Endothelial cell of umbilical vein (primary cell): ENCODE measurements around the gene SDR9C7. TPM values are rescaled to one million over a fixed set of nuclear protein-coding genes. Genes with fewer than 3 reads are reported as not detected.

Experiments
- BruUV-seq: library from RNA; stranded (reverse); fragments of 400-500 nt; replicated peaks from 2 replicates; lab custom pipeline; 2021; lab: Mats Ljungman, UMichigan
- CTCF ChIA-PET: fragments of 300-600, 350-600 bp; sonication (Branson Sonifier 250); formaldehyde crosslinking; loops from one replicate; lab custom pipeline; 2021; ENCODE audit warnings: antibody characterized with exemption, inconsistent platforms; lab: Charles Lee
- POLR2A ChIA-PET: fragments of 300-600, 350-600 bp; sonication (Branson Sonifier 250); formaldehyde crosslinking; loops from one replicate; lab custom pipeline; 2021; ENCODE audit warnings: antibody characterized with exemption, inconsistent platforms; lab: Charles Lee
- DNase-seq: peaks from one replicate; pipeline ENCODE4 v3.0.0-alpha.2; 2011; ENCODE audit warnings: low read depth, low spot score
- FAIRE-seq: peaks from 2 replicates; lab custom pipeline; 2011; peaks lifted over from hg19 to GRCh38; lab: Jason Lieb, UNC
- H2AFZ ChIP-seq: 2 replicates; pipeline ENCODE4 v1.6.0; 2012; ENCODE audit warnings: low read depth, low read length, control low read depth, inconsistent platforms
- H3K27ac ChIP-seq: 2 replicates; pipeline ENCODE4 v1.5.1; 2011; ENCODE audit warnings: low read depth, mild to moderate bottlenecking, control low read depth, low read length, moderate library complexity; ENCODE audit not compliant: insufficient read depth
- H3K27me3 ChIP-seq, 2 experiments: 2 replicates each; pipeline versions ENCODE4 v1.6.0 to v1.6.1; 2011; ENCODE audit warnings: low read length in 2 of 2, mixed read lengths in 1 of 2; ENCODE audit not compliant: control insufficient read depth in 2 of 2, insufficient read depth in 2 of 2
- H3K36me3 ChIP-seq, 2 experiments: 2 replicates in 1 of 2; 3 replicates in 1 of 2; pipeline ENCODE4 v1.5.1; 2011; ENCODE audit warnings: low read length in 2 of 2, mild to moderate bottlenecking in 1 of 2, moderate library complexity in 1 of 2; ENCODE audit not compliant: control insufficient read depth in 2 of 2, insufficient read depth in 2 of 2; ENCODE audit errors: extremely low read depth in 1 of 2
- H3K4me1 ChIP-seq: 3 replicates; pipeline ENCODE4 v1.5.1; 2011; ENCODE audit warnings: mild to moderate bottlenecking, low read length; ENCODE audit not compliant: control insufficient read depth, insufficient read depth; ENCODE audit errors: extremely low read depth
- H3K4me2 ChIP-seq: 2 replicates; pipeline ENCODE4 v1.6.1; 2011; ENCODE audit warnings: low read length, control low read depth, mixed read lengths; ENCODE audit not compliant: insufficient read depth
- H3K4me3 ChIP-seq, 3 experiments: fragments of 200-600 bp in 1 of 3; sonication (generic), shearing (Covaris generic) in 1 of 3; replicated peaks in 1 of 3; 2 replicates each; pipeline ENCODE4 v1.5.1; 2011 to 2016; ENCODE audit warnings: control low read depth in 3 of 3, low read length in 3 of 3, mild to moderate bottlenecking in 2 of 3, inconsistent platforms in 1 of 3, low read depth in 1 of 3, moderate library complexity in 1 of 3; ENCODE audit not compliant: insufficient read depth in 1 of 3
- H3K79me2 ChIP-seq: 2 replicates; pipeline ENCODE4 v1.6.0; 2012; ENCODE audit warnings: low read length, inconsistent platforms; ENCODE audit not compliant: control insufficient read depth, insufficient read depth
- H3K9ac ChIP-seq: replicated peaks from 2 replicates; pipeline ENCODE3; 2011; ENCODE audit warnings: low read length, control low read depth; ENCODE audit not compliant: insufficient read depth; ENCODE audit errors: extremely low read depth
- H3K9me1 ChIP-seq: replicated peaks from 3 replicates; pipeline ENCODE4 v1.6.0; 2011; ENCODE audit warnings: mild to moderate bottlenecking, low read length; ENCODE audit not compliant: control insufficient read depth, insufficient read depth; ENCODE audit errors: extremely low read depth
- H3K9me3 ChIP-seq: replicated peaks from 2 replicates; pipeline ENCODE4 v1.5.1; 2012; ENCODE audit warnings: low read length, inconsistent platforms; ENCODE audit not compliant: control insufficient read depth, insufficient read depth
- H4K20me1 ChIP-seq: replicated peaks from 2 replicates; pipeline ENCODE3; 2011; ENCODE audit warnings: mild to moderate bottlenecking, low read length; ENCODE audit not compliant: control insufficient read depth, insufficient read depth; ENCODE audit errors: extremely low read depth
- EZH2 ChIP-seq: IDR thresholded peaks from 2 replicates; pipeline ENCODE4 v1.6.1; 2012; ENCODE audit warnings: borderline replicate concordance, low read depth, mild to moderate bottlenecking, moderate library complexity, low read length, inconsistent platforms; ENCODE audit not compliant: severe bottlenecking
- FOS ChIP-seq: IDR thresholded peaks from 2 replicates; pipeline ENCODE4 v1.6.1; 2011; ENCODE audit warnings: mild to moderate bottlenecking, low read length, moderate library complexity, borderline replicate concordance; ENCODE audit not compliant: insufficient read depth
- GATA2 ChIP-seq: IDR thresholded peaks from 2 replicates; pipeline ENCODE4 v1.7.0; 2011; ENCODE audit warnings: low read depth, mild to moderate bottlenecking, moderate library complexity, mixed read lengths, low read length; ENCODE audit not compliant: insufficient read length, insufficient read depth
- JUN ChIP-seq: IDR thresholded peaks from 2 replicates; pipeline ENCODE4 v1.6.1; 2011; ENCODE audit warnings: borderline replicate concordance, low read depth; ENCODE audit not compliant: insufficient read length, insufficient read depth
- MYC ChIP-seq: IDR thresholded peaks from one replicate; pipeline ENCODE4 v1.6.1; 2011; ENCODE audit warnings: mild to moderate bottlenecking, low read depth, low read length
- POLR2A ChIP-seq: IDR thresholded peaks from 2 replicates; pipeline ENCODE4 v1.6.1; 2012; ENCODE audit warnings: low read depth, mild to moderate bottlenecking, control low read depth, low read length
- POLR2AphosphoS5 ChIP-seq: IDR thresholded peaks from 2 replicates; pipeline ENCODE4 v1.6.1; 2012; ENCODE audit warnings: low read depth, mild to moderate bottlenecking, control low read depth, low read length, moderate library complexity; ENCODE audit not compliant: insufficient read depth
- dilution Hi-C: fragments of 300-500 bp; cut with MboI; formaldehyde crosslinking; loops from one replicate; pipeline ENCODE4 v1.15.0; 2019; ENCODE audit warnings: low sequenced_read_pairs; ENCODE audit not compliant: extremely low pct_ligation_motif_present
- intact Hi-C: fragments of 100-400 bp; cut with micrococcal nuclease; formaldehyde crosslinking; loops from one replicate; pipeline ENCODE4 v1.10.0; 2022
- polyA plus RNA-seq, 4 experiments: library from polyadenylated mRNA; depleted of rRNA in 3 of 4; stranded (reverse) in 3 of 4; unstranded in 1 of 4; fragments of >200 nt; gene quantifications; 2 replicates each; pipeline versions ENCODE4 v1.2.1 to v1.2.3, GENCODE V29; 2011 to 2012; ENCODE audit warnings: missing spikeins in 1 of 4
- total RNA-seq: library from RNA; stranded (reverse); gene quantifications from 2 replicates; pipeline ENCODE4 v1.2.3, GENCODE V29; 2021
- TF ChIP-seq, protein P1 (sequence below), 2 donors: IDR thresholded peaks; 1 replicate in 1 of 2; 2 replicates in 1 of 2; pipeline ENCODE4 v1.5.1; 2011; ENCODE audit warnings: low read length in 2 of 2, mild to moderate bottlenecking in 2 of 2, moderate library complexity in 2 of 2, control low read depth in 1 of 2, inconsistent platforms in 1 of 2, low read depth in 1 of 2; ENCODE audit not compliant: insufficient read depth in 1 of 2; ENCODE audit errors: extremely low read depth in 1 of 2
- TF ChIP-seq, protein P2 (sequence below): IDR thresholded peaks from 2 replicates; pipeline ENCODE4 v1.6.1; 2011; ENCODE audit not compliant: insufficient read depth, insufficient read length

Gene SDR9C7
- total and polyA plus RNA-seq, 2 donors (not counting 3 experiments of a cell fraction or from before 2014, with no cell fraction given) = not detected

DNA sequence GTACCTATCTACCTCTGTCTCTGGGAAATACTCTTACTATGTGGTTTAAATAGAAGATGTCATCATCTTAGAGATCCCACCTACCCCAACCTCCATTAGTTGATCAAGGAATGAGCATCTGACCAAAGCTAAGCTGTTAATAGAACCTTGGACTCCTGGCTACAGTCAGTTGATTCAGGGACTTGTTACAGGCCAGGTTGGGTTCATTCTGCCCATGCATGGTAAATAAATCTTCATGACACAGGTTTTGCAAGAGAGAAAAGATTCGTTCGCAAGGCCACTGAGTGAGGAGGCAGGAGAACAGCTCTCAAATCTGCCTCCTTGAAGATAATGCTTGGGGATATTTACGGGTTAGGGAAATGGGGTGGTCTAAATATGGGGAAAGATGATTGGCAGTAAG is 19.5 kb downstream of the SDR9C7 start:
- H3K9ac ChIP-seq = no peak overlapping the region
- no peak for TF ChIP-seq POLR2AphosphoS5
- TF ChIP-seq JUN = no peak
- no peak for TF ChIP-seq EZH2
- TF ChIP-seq, protein P1, sequence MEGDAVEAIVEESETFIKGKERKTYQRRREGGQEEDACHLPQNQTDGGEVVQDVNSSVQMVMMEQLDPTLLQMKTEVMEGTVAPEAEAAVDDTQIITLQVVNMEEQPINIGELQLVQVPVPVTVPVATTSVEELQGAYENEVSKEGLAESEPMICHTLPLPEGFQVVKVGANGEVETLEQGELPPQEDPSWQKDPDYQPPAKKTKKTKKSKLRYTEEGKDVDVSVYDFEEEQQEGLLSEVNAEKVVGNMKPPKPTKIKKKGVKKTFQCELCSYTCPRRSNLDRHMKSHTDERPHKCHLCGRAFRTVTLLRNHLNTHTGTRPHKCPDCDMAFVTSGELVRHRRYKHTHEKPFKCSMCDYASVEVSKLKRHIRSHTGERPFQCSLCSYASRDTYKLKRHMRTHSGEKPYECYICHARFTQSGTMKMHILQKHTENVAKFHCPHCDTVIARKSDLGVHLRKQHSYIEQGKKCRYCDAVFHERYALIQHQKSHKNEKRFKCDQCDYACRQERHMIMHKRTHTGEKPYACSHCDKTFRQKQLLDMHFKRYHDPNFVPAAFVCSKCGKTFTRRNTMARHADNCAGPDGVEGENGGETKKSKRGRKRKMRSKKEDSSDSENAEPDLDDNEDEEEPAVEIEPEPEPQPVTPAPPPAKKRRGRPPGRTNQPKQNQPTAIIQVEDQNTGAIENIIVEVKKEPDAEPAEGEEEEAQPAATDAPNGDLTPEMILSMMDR (IDR thresholded peaks at IDR 0.05; ENCODE audit: extremely low read depth in 1 of 2, insufficient read depth in 1 of 2, low read depth in 1 of 2, low read length in 2 of 2) = no peak
- TF ChIP-seq FOS = no peak
- no peaks in the 10 kb centered on the region for H3K36me3 ChIP-seq
- BruUV-seq = no TSS peak
- no peak overlapping the region for H3K4me2 ChIP-seq
- no peak overlapping the region for H3K27ac ChIP-seq
- ChIA-PET POLR2A (no interaction called here), CTCF (interaction anchor here (0.9 kb wide), 1 partner anchor 155 kb away, joined by 3 read pairs; no protein-coding TSS in a partner anchor)
- DNase-seq (no peak), FAIRE-seq (no peak)
- H3K9me1 ChIP-seq = no peaks in the 10 kb centered on the region
- intact Hi-C loops = no loop called here
- no peaks in the 10 kb centered on the region for H3K4me1 ChIP-seq
- no peaks in the 10 kb centered on the region for H4K20me1 ChIP-seq
- no peaks in the 10 kb centered on the region for H3K79me2 ChIP-seq
- dilution Hi-C loops = no loop called here
- peaks cover 0 to 5% of the 10 kb centered on the region in 2 experiments for H3K27me3 ChIP-seq
- no peak overlapping the region for H2AFZ ChIP-seq
- no peak overlapping the region for H3K4me3 ChIP-seq
- H3K9me3 ChIP-seq = no peaks in the 10 kb centered on the region

DNA sequence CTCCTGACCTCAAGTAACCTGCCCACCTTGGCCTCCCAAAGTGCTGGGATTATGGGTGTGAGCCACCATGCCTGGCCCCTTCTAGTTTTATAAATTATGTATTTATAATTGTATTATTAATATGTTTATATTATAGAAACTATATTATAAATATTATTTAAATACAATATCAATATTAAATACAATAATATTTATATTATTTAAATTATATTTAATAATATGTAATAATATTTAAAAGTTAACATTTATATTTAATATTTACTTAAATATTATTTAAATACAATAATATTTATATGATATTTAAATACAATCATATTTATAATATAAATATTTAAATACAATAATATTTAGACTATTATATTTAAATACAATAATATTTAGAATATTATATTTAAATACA is 20.0 kb downstream of the SDR9C7 start:
- intact Hi-C loops = no loop called here
- BruUV-seq = no TSS peak
- peaks cover 0 to 5% of the 10 kb centered on the region in 2 experiments for H3K27me3 ChIP-seq

More for the DNA sequence above, 20.0 kb downstream of the SDR9C7 start:
- no peaks in the 10 kb centered on the region for H3K79me2 ChIP-seq
- TF ChIP-seq, protein P1 (IDR thresholded peaks at IDR 0.05; ENCODE audit: extremely low read depth in 1 of 2, insufficient read depth in 1 of 2, low read depth in 1 of 2, low read length in 2 of 2) = no peak
- TF ChIP-seq FOS (no peak), EZH2 (no peak), MYC (no peak), POLR2AphosphoS5 (no peak), POLR2A (no peak), JUN (no peak), GATA2 (no peak)
- TF ChIP-seq, protein P2, sequence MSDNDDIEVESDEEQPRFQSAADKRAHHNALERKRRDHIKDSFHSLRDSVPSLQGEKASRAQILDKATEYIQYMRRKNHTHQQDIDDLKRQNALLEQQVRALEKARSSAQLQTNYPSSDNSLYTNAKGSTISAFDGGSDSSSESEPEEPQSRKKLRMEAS = no peak
- no peak overlapping the region for H3K9ac ChIP-seq
- ChIA-PET CTCF (no interaction called here), POLR2A (no interaction called here)
- dilution Hi-C loops = no loop called here
- no peaks in the 10 kb centered on the region for H4K20me1 ChIP-seq
- no peaks in the 10 kb centered on the region for H3K4me1 ChIP-seq
- H3K36me3 ChIP-seq = no peaks in the 10 kb centered on the region
- no peak overlapping the region for H3K4me2 ChIP-seq
- FAIRE-seq (no peak), DNase-seq (no peak)
- H3K9me3 ChIP-seq = no peaks in the 10 kb centered on the region
- H2AFZ ChIP-seq = no peak overlapping the region
- no peak overlapping the region for H3K27ac ChIP-seq
- no peaks in the 10 kb centered on the region for H3K9me1 ChIP-seq
- no peak overlapping the region for H3K4me3 ChIP-seq
